PFSK-1 (cell line): ENCODE measurements around the gene VTI1B.

Experiments
- POLR2AphosphoS5 ChIP-seq: IDR thresholded peaks from 2 replicates; pipeline ENCODE4 v1.6.1; 2012; ENCODE audit warnings: low read depth, mild to moderate bottlenecking, control low read depth, low read length, moderate library complexity
- REST ChIP-seq, 2 experiments: IDR thresholded peaks; 2 replicates each; pipeline versions ENCODE4 v1.6.1 to v1.8.0; 2011 to 2012; ENCODE audit warnings: low read depth in 2 of 2, low read length in 2 of 2, control low read depth in 1 of 2, inconsistent platforms in 1 of 2, mild to moderate bottlenecking in 1 of 2, moderate library complexity in 1 of 2; ENCODE audit not compliant: insufficient read depth in 1 of 2
- SIN3A ChIP-seq: IDR thresholded peaks from 2 replicates; pipeline ENCODE4 v1.6.1; 2012; ENCODE audit warnings: mild to moderate bottlenecking, low read length, moderate library complexity, borderline replicate concordance; ENCODE audit not compliant: insufficient read depth
- TAF1 ChIP-seq: IDR thresholded peaks from 2 replicates; pipeline ENCODE4 v1.6.1; 2012; ENCODE audit warnings: low read length, control low read depth, borderline replicate concordance; ENCODE audit not compliant: insufficient read depth

GRCh38 chr14:67721875-67722274 is 47.4 kb upstream of the VTI1B start:
- TF ChIP-seq TAF1 (no peak), POLR2AphosphoS5 (no peak), REST (IDR thresholded peaks at IDR 0.05; ENCODE audit: insufficient read depth in 1 of 2, low read depth in 2 of 2, low read length in 2 of 2) (no peak), SIN3A (no peak)
